Measurements from ENCODE around the gene PAX5. TPM values are rescaled to one million over a fixed set of nuclear protein-coding genes. Genes with fewer than 3 reads are reported as not detected.

The PAX5 gene
- total RNA-seq, 1 experiment from 2014 or later, result 0.39 TPM

- Histone ChIP-seq H3K9me3 (ENCODE audit: control insufficient read depth, low read depth, low read length) (no peaks in the 10 kb centered on the region), H3K56ac (ENCODE audit: insufficient read length, low read depth, low read length) (no peak overlapping the region), H4K20me1 (ENCODE audit: control insufficient read depth, insufficient read depth, insufficient read length) (no peaks in the 10 kb centered on the region), H3K23ac (ENCODE audit: insufficient read length, low read depth, low read length) (no peak overlapping the region), H3K23me2 (ENCODE audit: insufficient read length, low read depth, low read length, poor library complexity, severe bottlenecking) (no peaks in the 10 kb centered on the region), H4K5ac (ENCODE audit: insufficient read length, low read depth, low read length) (no peak overlapping the region), H3K4me2 (ENCODE audit: insufficient read depth, insufficient read length, low read length) (no peak overlapping the region), H2BK20ac (ENCODE audit: low read depth, low read length, poor library complexity, severe bottlenecking) (no peak overlapping the region), H3K9ac (ENCODE audit: extremely low read depth, insufficient read length, low read length) (no peak overlapping the region), H2BK120ac (ENCODE audit: low read depth, low read length, poor library complexity, severe bottlenecking) (no peak overlapping the region), H3K27me3 (ENCODE audit: insufficient read depth, low read length) (no peaks in the 10 kb centered on the region), H3T11ph (ENCODE audit: low read length) (no peak overlapping the region), H3K27ac (ENCODE audit: insufficient read length, low read depth, low read length) (no peak overlapping the region), H2BK15ac (ENCODE audit: low read depth, low read length) (no peak overlapping the region), H2AK5ac (ENCODE audit: insufficient read length, low read length) (no peak overlapping the region), H3K4me1 (ENCODE audit: insufficient read depth, low read length) (peaks cover 4% of the 10 kb centered on the region; the same call in 1 of the 2 replicates), H4K91ac (ENCODE audit: insufficient read length, low read depth, low read length) (no peak overlapping the region), H3K79me2 (ENCODE audit: insufficient read depth, low read length) (no peaks in the 10 kb centered on the region), H3K79me1 (ENCODE audit: insufficient read depth, low read depth, low read length, poor library complexity, severe bottlenecking) (no peaks in the 10 kb centered on the region), H2BK5ac (ENCODE audit: insufficient read length, low read length) (no peak overlapping the region), H4K8ac (replicated peaks; ENCODE audit: insufficient read length, low read depth, low read length) (no peak overlapping the region), H3K18ac (ENCODE audit: insufficient read length, low read depth, low read length) (no peak overlapping the region), H3K14ac (ENCODE audit: insufficient read depth, low read length) (no peak overlapping the region), H2BK12ac (ENCODE audit: insufficient read length, low read depth, low read length) (no peak overlapping the region), H2AFZ (ENCODE audit: low read length) (no peak overlapping the region), H3K4ac (ENCODE audit: low read depth, low read length) (no peak overlapping the region)
- no peaks in the 10 kb centered on the region for H3K36me3 Mint-ChIP-seq (ENCODE audit: insufficient read depth in 1 of 3, low read depth in 3 of 3)
- no peak for TF ChIP-seq CTCF (conservative IDR thresholded peaks at IDR 0.05)
- peaks cover 15 to 22% of the 10 kb centered on the region in 2 experiments for H3K4me1 Mint-ChIP-seq
- DNase-seq, result peak; percentile 17
- no peaks in the 10 kb centered on the region for H3K9me3 Mint-ChIP-seq
- WGBS (ENCODE audit: extremely low coverage, insufficient read length, low lambda C conversion rate), result no CpG with 5 or more reads among the region's 8 CpGs
- no peak overlapping the region for H3K27ac Mint-ChIP-seq
- peaks cover 5% of the 10 kb centered on the region for H3K27me3 Mint-ChIP-seq (ENCODE audit: low read depth)
- H3K4me3 Mint-ChIP-seq, result no peak overlapping the region; a peak in 1 of 5 replicates
These were observed 91.2 kb downstream of the PAX5 start for GRCh38 chr9:36942891-36943290.
